HepG2 (cell line): ENCODE data around the gene LRATD1.

Experiments used
- MYC ChIP-seq: sonication (generic); formaldehyde crosslinking; IDR thresholded peaks from 2 replicates; pipeline ENCODE4 v1.9.0; 2021; ENCODE audit warnings: missing genetic modification reagents, borderline replicate concordance
- POLR2A ChIP-seq, 2 experiments: IDR thresholded peaks; 2 replicates each; pipeline ENCODE4 v1.6.1; 2011; ENCODE audit warnings: low read depth in 2 of 2, low read length in 2 of 2, mild to moderate bottlenecking in 1 of 2, moderate library complexity in 1 of 2; ENCODE audit not compliant: insufficient read depth in 1 of 2
- POLR2AphosphoS5 ChIP-seq: IDR thresholded peaks from 2 replicates; pipeline ENCODE4 v1.6.1; 2012; ENCODE audit warnings: low read depth, low read length
- RAD21 ChIP-seq: fragments of 450-650 bp; formaldehyde crosslinking; IDR thresholded peaks from 2 replicates; pipeline ENCODE4 v1.5.0; 2020; ENCODE audit warnings: mild to moderate bottlenecking
- TAF1 ChIP-seq: sonication (generic); formaldehyde crosslinking; IDR thresholded peaks from 2 replicates; pipeline ENCODE4 v1.4.0; 2020; ENCODE audit warnings: missing genetic modification reagents
- ZNF274 ChIP-seq: sonication (generic); formaldehyde crosslinking; IDR thresholded peaks from 2 replicates; pipeline ENCODE4 v1.5.1; 2020; ENCODE audit warnings: mild to moderate bottlenecking, missing genetic modification reagents

GRCh38 chr2:14654835-14655282 is 22.3 kb downstream of the LRATD1 start:
- TF ChIP-seq MYC (CRISPR knock-in tag) (no peak), POLR2AphosphoS5 (no peak), TAF1 (CRISPR knock-in tag) (no peak), RAD21 (no peak), POLR2A (IDR thresholded peaks at IDR 0.05; ENCODE audit: insufficient read depth in 1 of 2, low read depth in 2 of 2, low read length in 2 of 2) (no peak), ZNF274 (CRISPR knock-in tag) (no peak)
